Endothelial cell of umbilical vein (primary cell): ENCODE data around the gene VEGFA. TPM values are rescaled to one million over a fixed set of nuclear protein-coding genes. Genes with fewer than 3 reads are reported as not detected.

ENCODE experiments used
- BruUV-seq: library from RNA; stranded (reverse); fragments of 400-500 nt; replicated peaks from 2 replicates; lab custom pipeline; 2021; lab: Mats Ljungman, UMichigan
- CTCF ChIA-PET: fragments of 300-600, 350-600 bp; sonication (Branson Sonifier 250); formaldehyde crosslinking; loops from one replicate; lab custom pipeline; 2021; ENCODE audit warnings: antibody characterized with exemption, inconsistent platforms; lab: Charles Lee
- POLR2A ChIA-PET: fragments of 300-600, 350-600 bp; sonication (Branson Sonifier 250); formaldehyde crosslinking; loops from one replicate; lab custom pipeline; 2021; ENCODE audit warnings: antibody characterized with exemption, inconsistent platforms; lab: Charles Lee
- DNase-seq: peaks from one replicate; pipeline ENCODE4 v3.0.0-alpha.2; 2011; ENCODE audit warnings: low read depth, low spot score
- FAIRE-seq: peaks from 2 replicates; lab custom pipeline; 2011; peaks lifted over from hg19 to GRCh38; lab: Jason Lieb, UNC
- H2AFZ ChIP-seq: 2 replicates; pipeline ENCODE4 v1.6.0; 2012; ENCODE audit warnings: low read depth, low read length, control low read depth, inconsistent platforms
- H3K27ac ChIP-seq: 2 replicates; pipeline ENCODE4 v1.5.1; 2011; ENCODE audit warnings: low read depth, mild to moderate bottlenecking, control low read depth, low read length, moderate library complexity; ENCODE audit not compliant: insufficient read depth
- H3K27me3 ChIP-seq, 2 experiments: 2 replicates each; pipeline versions ENCODE4 v1.6.0 to v1.6.1; 2011; ENCODE audit warnings: low read length in 2 of 2, mixed read lengths in 1 of 2; ENCODE audit not compliant: control insufficient read depth in 2 of 2, insufficient read depth in 2 of 2
- H3K36me3 ChIP-seq, 2 experiments: 2 replicates in 1 of 2; 3 replicates in 1 of 2; pipeline ENCODE4 v1.5.1; 2011; ENCODE audit warnings: low read length in 2 of 2, mild to moderate bottlenecking in 1 of 2, moderate library complexity in 1 of 2; ENCODE audit not compliant: control insufficient read depth in 2 of 2, insufficient read depth in 2 of 2; ENCODE audit errors: extremely low read depth in 1 of 2
- H3K4me1 ChIP-seq: 3 replicates; pipeline ENCODE4 v1.5.1; 2011; ENCODE audit warnings: mild to moderate bottlenecking, low read length; ENCODE audit not compliant: control insufficient read depth, insufficient read depth; ENCODE audit errors: extremely low read depth
- H3K4me2 ChIP-seq: 2 replicates; pipeline ENCODE4 v1.6.1; 2011; ENCODE audit warnings: low read length, control low read depth, mixed read lengths; ENCODE audit not compliant: insufficient read depth
- H3K4me3 ChIP-seq, 3 experiments: fragments of 200-600 bp in 1 of 3; sonication (generic), shearing (Covaris generic) in 1 of 3; replicated peaks in 1 of 3; 2 replicates each; pipeline ENCODE4 v1.5.1; 2011 to 2016; ENCODE audit warnings: control low read depth in 3 of 3, low read length in 3 of 3, mild to moderate bottlenecking in 2 of 3, inconsistent platforms in 1 of 3, low read depth in 1 of 3, moderate library complexity in 1 of 3; ENCODE audit not compliant: insufficient read depth in 1 of 3
- H3K79me2 ChIP-seq: 2 replicates; pipeline ENCODE4 v1.6.0; 2012; ENCODE audit warnings: low read length, inconsistent platforms; ENCODE audit not compliant: control insufficient read depth, insufficient read depth
- H3K9ac ChIP-seq: replicated peaks from 2 replicates; pipeline ENCODE3; 2011; ENCODE audit warnings: low read length, control low read depth; ENCODE audit not compliant: insufficient read depth; ENCODE audit errors: extremely low read depth
- H3K9me1 ChIP-seq: replicated peaks from 3 replicates; pipeline ENCODE4 v1.6.0; 2011; ENCODE audit warnings: mild to moderate bottlenecking, low read length; ENCODE audit not compliant: control insufficient read depth, insufficient read depth; ENCODE audit errors: extremely low read depth
- H3K9me3 ChIP-seq: replicated peaks from 2 replicates; pipeline ENCODE4 v1.5.1; 2012; ENCODE audit warnings: low read length, inconsistent platforms; ENCODE audit not compliant: control insufficient read depth, insufficient read depth
- H4K20me1 ChIP-seq: replicated peaks from 2 replicates; pipeline ENCODE3; 2011; ENCODE audit warnings: mild to moderate bottlenecking, low read length; ENCODE audit not compliant: control insufficient read depth, insufficient read depth; ENCODE audit errors: extremely low read depth
- CTCF ChIP-seq, 2 donors: IDR thresholded peaks; 1 replicate in 1 of 2; 2 replicates in 1 of 2; pipeline ENCODE4 v1.5.1; 2011; ENCODE audit warnings: low read length in 2 of 2, mild to moderate bottlenecking in 2 of 2, moderate library complexity in 2 of 2, control low read depth in 1 of 2, inconsistent platforms in 1 of 2, low read depth in 1 of 2; ENCODE audit not compliant: insufficient read depth in 1 of 2; ENCODE audit errors: extremely low read depth in 1 of 2
- EZH2 ChIP-seq: IDR thresholded peaks from 2 replicates; pipeline ENCODE4 v1.6.1; 2012; ENCODE audit warnings: borderline replicate concordance, low read depth, mild to moderate bottlenecking, moderate library complexity, low read length, inconsistent platforms; ENCODE audit not compliant: severe bottlenecking
- FOS ChIP-seq: IDR thresholded peaks from 2 replicates; pipeline ENCODE4 v1.6.1; 2011; ENCODE audit warnings: mild to moderate bottlenecking, low read length, moderate library complexity, borderline replicate concordance; ENCODE audit not compliant: insufficient read depth
- JUN ChIP-seq: IDR thresholded peaks from 2 replicates; pipeline ENCODE4 v1.6.1; 2011; ENCODE audit warnings: borderline replicate concordance, low read depth; ENCODE audit not compliant: insufficient read length, insufficient read depth
- MAX ChIP-seq: IDR thresholded peaks from 2 replicates; pipeline ENCODE4 v1.6.1; 2011; ENCODE audit not compliant: insufficient read depth, insufficient read length
- MYC ChIP-seq: IDR thresholded peaks from one replicate; pipeline ENCODE4 v1.6.1; 2011; ENCODE audit warnings: mild to moderate bottlenecking, low read depth, low read length
- POLR2AphosphoS5 ChIP-seq: IDR thresholded peaks from 2 replicates; pipeline ENCODE4 v1.6.1; 2012; ENCODE audit warnings: low read depth, mild to moderate bottlenecking, control low read depth, low read length, moderate library complexity; ENCODE audit not compliant: insufficient read depth
- dilution Hi-C: fragments of 300-500 bp; cut with MboI; formaldehyde crosslinking; loops from one replicate; pipeline ENCODE4 v1.15.0; 2019; ENCODE audit warnings: low sequenced_read_pairs; ENCODE audit not compliant: extremely low pct_ligation_motif_present
- intact Hi-C: fragments of 100-400 bp; cut with micrococcal nuclease; formaldehyde crosslinking; loops from one replicate; pipeline ENCODE4 v1.10.0; 2022
- polyA plus RNA-seq, 4 experiments: library from polyadenylated mRNA; depleted of rRNA in 3 of 4; stranded (reverse) in 3 of 4; unstranded in 1 of 4; fragments of >200 nt; gene quantifications; 2 replicates each; pipeline versions ENCODE4 v1.2.1 to v1.2.3, GENCODE V29; 2011 to 2012; ENCODE audit warnings: missing spikeins in 1 of 4
- total RNA-seq: library from RNA; stranded (reverse); gene quantifications from 2 replicates; pipeline ENCODE4 v1.2.3, GENCODE V29; 2021

The VEGFA gene
- total and polyA plus RNA-seq, 2 donors (not counting 3 experiments of a cell fraction or from before 2014, with no cell fraction given) = 18.1 to 19.9 TPM

- no peak overlapping the region for H3K4me2 ChIP-seq
- H3K9ac ChIP-seq = no peak overlapping the region
- no peaks in the 10 kb centered on the region for H3K36me3 ChIP-seq
- H2AFZ ChIP-seq = no peak overlapping the region
- FAIRE-seq (no peak), DNase-seq (no peak)
- H3K4me3 ChIP-seq = no peak overlapping the region
- dilution Hi-C loops = no loop called here
- H3K27me3 ChIP-seq = no peaks in the 10 kb centered on the region
- no peaks in the 10 kb centered on the region for H4K20me1 ChIP-seq
- intact Hi-C loops = no loop called here
- no peaks in the 10 kb centered on the region for H3K79me2 ChIP-seq
- no peaks in the 10 kb centered on the region for H3K9me1 ChIP-seq
- no peak overlapping the region for H3K27ac ChIP-seq
- POLR2A ChIA-PET = no interaction called here
- TF ChIP-seq POLR2AphosphoS5 = no peak
- TF ChIP-seq FOS = no peak
- no peak for TF ChIP-seq MYC
- TF ChIP-seq CTCF (IDR thresholded peaks at IDR 0.05; ENCODE audit: extremely low read depth in 1 of 2, insufficient read depth in 1 of 2, low read depth in 1 of 2, low read length in 2 of 2) = no peak
- TF ChIP-seq JUN = no peak
- TF ChIP-seq EZH2 = no peak
- TF ChIP-seq MAX = no peak
- no TSS peak for BruUV-seq
- CTCF ChIA-PET = no interaction called here
- peaks cover 2% of the 10 kb centered on the region for H3K4me1 ChIP-seq
- no peaks in the 10 kb centered on the region for H3K9me3 ChIP-seq
Measured at GRCh38 chr6:43729537-43729936, 40.5 kb upstream of the VEGFA start.
